ENCODE measurements around the gene ZNF620. TPM values are rescaled to one million over a fixed set of nuclear protein-coding genes. Genes with fewer than 3 reads are reported as not detected.
"Not testable (repeated sequence)": the region's sequence is repeated elsewhere in the genome, so short reads cannot be mapped to it uniquely, and the experiment has no call there.

The ZNF620 gene
- 4.4 and 6.6 TPM in 2 replicates for total RNA-seq

GRCh38 chr3:40505599-40506462, at the start of gene ZNF620:
ZNF620 (plus strand) TSS chr3:40506039; CDS start chr3:40506353, 314 bp downstream.
- peak; percentile 46 for DNase-seq (ENCODE audit: low read depth, low spot score)

- DNase-seq (ENCODE audit: low read depth, low spot score) = no peak
Measured at GRCh38 chr3:40456279-40456939, 49.4 kb upstream of the ZNF620 start.

- DNase-seq (ENCODE audit: low read depth, low spot score) = peak; percentile 91
Measured at GRCh38 chr3:40456940-40457823, 48.7 kb upstream of the ZNF620 start, which contains the start of gene RPL14. RPL14 (plus strand) TSS chr3:40457339; CDS start chr3:40457472, 133 bp downstream.

GRCh38 chr3:40458473-40458872, 47.4 kb upstream of the ZNF620 start:
- DNase-seq (ENCODE audit: low read depth, low spot score) = no peak

GRCh38 chr3:40460481-40460880, 45.4 kb upstream of the ZNF620 start:
- not testable (repeated sequence) for DNase-seq (ENCODE audit: low read depth, low spot score)

- DNase-seq (ENCODE audit: low read depth, low spot score) = no peak
Measured at GRCh38 chr3:40461161-40461560, 44.7 kb upstream of the ZNF620 start.

GRCh38 chr3:40462838-40463237, 43.0 kb upstream of the ZNF620 start:
- not testable (repeated sequence) for DNase-seq (ENCODE audit: low read depth, low spot score)

GRCh38 chr3:40463579-40463978, 42.3 kb upstream of the ZNF620 start:
- DNase-seq (ENCODE audit: low read depth, low spot score) = no peak

- DNase-seq (ENCODE audit: low read depth, low spot score) = no peak
Measured at GRCh38 chr3:40464339-40465110, 41.3 kb upstream of the ZNF620 start.

GRCh38 chr3:40465111-40465407, 40.8 kb upstream of the ZNF620 start:
- DNase-seq (ENCODE audit: low read depth, low spot score) = no peak

GRCh38 chr3:40465456-40465855, 40.4 kb upstream of the ZNF620 start:
- DNase-seq (ENCODE audit: low read depth, low spot score) = no peak

GRCh38 chr3:40468018-40468417, 37.8 kb upstream of the ZNF620 start:
- DNase-seq (ENCODE audit: low read depth, low spot score) = no peak

GRCh38 chr3:40470701-40471100, 35.1 kb upstream of the ZNF620 start:
- no peak for DNase-seq (ENCODE audit: low read depth, low spot score)

- DNase-seq (ENCODE audit: low read depth, low spot score) = peak; percentile 35
Measured at GRCh38 chr3:40476478-40477470, 29.1 kb upstream of the ZNF620 start, which contains the start of gene ZNF619. ZNF619 (plus strand) TSS chr3:40477122; CDS start chr3:40477980, 858 bp downstream.

- DNase-seq (ENCODE audit: low read depth, low spot score) = no peak
Measured at GRCh38 chr3:40477666-40478065, 28.2 kb upstream of the ZNF620 start.

GRCh38 chr3:40487172-40487571, 18.7 kb upstream of the ZNF620 start:
- no peak for DNase-seq (ENCODE audit: low read depth, low spot score)

- no peak for DNase-seq (ENCODE audit: low read depth, low spot score)
Measured at GRCh38 chr3:40490916-40491315, 14.9 kb upstream of the ZNF620 start.

- DNase-seq (ENCODE audit: low read depth, low spot score) = no peak
Measured at GRCh38 chr3:40494698-40495097, 11.1 kb upstream of the ZNF620 start.

- DNase-seq (ENCODE audit: low read depth, low spot score) = no peak
Measured at GRCh38 chr3:40497288-40497687, 8.6 kb upstream of the ZNF620 start.

- no peak for DNase-seq (ENCODE audit: low read depth, low spot score)
Measured at GRCh38 chr3:40499952-40500351, 5.9 kb upstream of the ZNF620 start.

Measured in pulmonary artery endothelial cell (primary cell).